Esophagus (tissue), 2 donors: ENCODE results near the gene CIAPIN1. TPM values are rescaled to one million over a fixed set of nuclear protein-coding genes. Genes with fewer than 3 reads are reported as not detected.
A peak's percentile ranks its signal among the peaks of the same experiment; 100 is the strongest.
"Not testable (repeated sequence)": the region's sequence is repeated elsewhere in the genome, so short reads cannot be mapped to it uniquely, and the experiment has no call there.

Experiments used
- H3K27ac ChIP-seq, 2 donors: one replicate each; pipeline ENCODE4 v1.5.1; 2013; ENCODE audit warnings: low read depth in 2 of 2, mild to moderate bottlenecking in 2 of 2, inconsistent platforms in 1 of 2, low read length in 1 of 2, moderate library complexity in 1 of 2
- H3K27me3 ChIP-seq, 2 donors: one replicate each; pipeline ENCODE4 v1.6.1; 2013; ENCODE audit warnings: low read length in 2 of 2, control low read depth in 1 of 2, mild to moderate bottlenecking in 1 of 2; ENCODE audit not compliant: insufficient read depth in 2 of 2, control insufficient read depth in 1 of 2
- H3K36me3 ChIP-seq, 2 donors: one replicate each; pipeline ENCODE4 v1.6.1; 2013; ENCODE audit warnings: low read length in 1 of 2; ENCODE audit not compliant: control insufficient read depth in 2 of 2, insufficient read depth in 2 of 2
- H3K4me1 ChIP-seq, 2 donors: one replicate each; pipeline ENCODE4 v1.6.1; 2013; ENCODE audit warnings: low read length in 1 of 2; ENCODE audit not compliant: control insufficient read depth in 2 of 2, insufficient read depth in 2 of 2
- H3K4me3 ChIP-seq, 2 donors: one replicate each; pipeline ENCODE4 v1.5.1; 2013; ENCODE audit warnings: low read length in 2 of 2, mild to moderate bottlenecking in 2 of 2, low read depth in 1 of 2, moderate library complexity in 1 of 2
- H3K9me3 ChIP-seq, 2 donors: one replicate each; pipeline ENCODE4 v1.6.1; 2013; ENCODE audit warnings: mild to moderate bottlenecking in 2 of 2, low read depth in 1 of 2, low read length in 1 of 2, moderate library complexity in 1 of 2; ENCODE audit not compliant: control insufficient read depth in 2 of 2, insufficient read depth in 1 of 2
- WGBS, 2 donors: extraction: QIAGEN DNeasy Blood & Tissue Kit; methylation state at CpG; one replicate each; pipeline ENCODE4 v1.1.7; 2013; 5-methylcytosine and 5-hydroxymethylcytosine counted together
- polyA plus RNA-seq, 2 donors: library from polyadenylated mRNA; stranded (reverse); fragments of 200-250 nt; gene quantifications; one replicate each; pipeline ENCODE4 v1.2.3, GENCODE V29; 2013
- donor health status: healthy with polysubstance abuse.
- donor health status: Bipolar disorder and iron deficiency.

Gene CIAPIN1
- polyA plus RNA-seq, 2 donors, result 11.7 to 31.6 TPM

- peaks cover 0 to 12% of the 10 kb centered on the region in 2 donors for H3K4me1 ChIP-seq
Observed at GRCh38 chr16:57397493-57397892, 49.7 kb downstream of the CIAPIN1 start.

GRCh38 chr16:57396786-57397185 lies 50.4 kb downstream of the CIAPIN1 start:
- Histone ChIP-seq H3K9me3 (no peaks in the 10 kb centered on the region), H3K4me3 (no peak overlapping the region), H3K27me3 (no peaks in the 10 kb centered on the region), H3K4me1 (peaks cover 0 to 15% of the 10 kb centered on the region in 2 donors), H3K27ac (no peak overlapping the region), H3K36me3 (no peaks in the 10 kb centered on the region)
- 60 to 68% methylated on average over 4 of the region's 4 CpGs for WGBS, 2 donors

More at GRCh38 chr16:57397493-57397892, 49.7 kb downstream of the CIAPIN1 start:
- not testable (repeated sequence) for H3K27ac ChIP-seq, H3K36me3 ChIP-seq, H3K27me3 ChIP-seq, H3K4me3 ChIP-seq, H3K9me3 ChIP-seq
- 66 to 78% methylated on average over 4 of the region's 4 CpGs for WGBS, 2 donors

- no peaks in the 10 kb centered on the region for H3K9me3 ChIP-seq
- no peaks in the 10 kb centered on the region for H3K36me3 ChIP-seq
- H3K4me1 ChIP-seq, result peaks cover 0 to 15% of the 10 kb centered on the region in 2 donors
- H3K27me3 ChIP-seq, result no peaks in the 10 kb centered on the region
- 86 to 88% methylated on average over 5 of the region's 5 CpGs for WGBS, 2 donors
- H3K27ac ChIP-seq, result peak overlapping the region; percentile 80 to 86
- H3K4me3 ChIP-seq, result no peak overlapping the region
Observed at GRCh38 chr16:57395026-57395425, 52.2 kb downstream of the CIAPIN1 start.

- WGBS, 2 donors, result 42 to 52% methylated on average over 7 of the region's 7 CpGs
- H3K36me3 ChIP-seq, result no peaks in the 10 kb centered on the region
- H3K4me3 ChIP-seq, result no peak overlapping the region
- H3K9me3 ChIP-seq, result no peaks in the 10 kb centered on the region
- peak overlapping the region; percentile 80 to 90 for H3K27ac ChIP-seq
- H3K27me3 ChIP-seq, result no peaks in the 10 kb centered on the region
- H3K4me1 ChIP-seq, result peaks cover 0 to 15% of the 10 kb centered on the region in 2 donors
Observed at GRCh38 chr16:57394444-57394843, 52.7 kb downstream of the CIAPIN1 start.

GRCh38 chr16:57392694-57393093 lies 54.5 kb downstream of the CIAPIN1 start:
- no peaks in the 10 kb centered on the region for H3K36me3 ChIP-seq
- WGBS, 2 donors, result 38 to 57% methylated on average over 1 of the region's 1 CpG
- H3K9me3 ChIP-seq, result no peaks in the 10 kb centered on the region
- H3K4me3 ChIP-seq, result no peak overlapping the region
- H3K27me3 ChIP-seq, result no peaks in the 10 kb centered on the region
- peak overlapping the region; percentile 76 to 80 for H3K27ac ChIP-seq
- H3K4me1 ChIP-seq, result peaks cover 0 to 19% of the 10 kb centered on the region in 2 donors

GRCh38 chr16:57391708-57392107 lies 55.5 kb downstream of the CIAPIN1 start:
- WGBS, 2 donors, result 75 to 82% methylated on average over 5 of the region's 5 CpGs
- Histone ChIP-seq H3K4me3 (no peak overlapping the region), H3K36me3 (no peaks in the 10 kb centered on the region), H3K27me3 (no peaks in the 10 kb centered on the region), H3K9me3 (no peaks in the 10 kb centered on the region), H3K4me1 (peaks cover 2 to 20% of the 10 kb centered on the region in 2 donors), H3K27ac (peak overlapping the region; percentile 40 to 75)

GRCh38 chr16:57391300-57391699 lies 55.9 kb downstream of the CIAPIN1 start:
- no peaks in the 10 kb centered on the region for H3K27me3 ChIP-seq
- WGBS, 2 donors, result 75% methylated on average over 4 of the region's 4 CpGs
- H3K36me3 ChIP-seq, result no peaks in the 10 kb centered on the region
- H3K9me3 ChIP-seq, result no peaks in the 10 kb centered on the region
- peak overlapping the region in 1 of 2 donors; percentile 14 for H3K27ac ChIP-seq
- no peak overlapping the region for H3K4me3 ChIP-seq
- H3K4me1 ChIP-seq, result peaks cover 2 to 21% of the 10 kb centered on the region in 2 donors

GRCh38 chr16:57390636-57391295 lies 56.4 kb downstream of the CIAPIN1 start:
- Histone ChIP-seq H3K27ac (no peak overlapping the region), H3K4me3 (no peak overlapping the region), H3K36me3 (no peaks in the 10 kb centered on the region), H3K27me3 (no peaks in the 10 kb centered on the region), H3K4me1 (peaks cover 2 to 22% of the 10 kb centered on the region in 2 donors), H3K9me3 (no peaks in the 10 kb centered on the region)
- 65 to 69% methylated on average over 5 of the region's 5 CpGs for WGBS, 2 donors

GRCh38 chr16:57389087-57389468 lies 58.1 kb downstream of the CIAPIN1 start:
- Histone ChIP-seq H3K4me3 (no peak overlapping the region), H3K36me3 (no peaks in the 10 kb centered on the region), H3K27me3 (no peaks in the 10 kb centered on the region), H3K27ac (no peak overlapping the region), H3K4me1 (peaks cover 6 to 13% of the 10 kb centered on the region in 2 donors), H3K9me3 (no peaks in the 10 kb centered on the region)
- 88 to 91% methylated on average over 3 of the region's 3 CpGs for WGBS, 2 donors
